Activated T-cell treated with anti-CD3 and anti-CD28 coated beads, Interleukin-2, amount 50 U/mL, for 24 hours (primary cell): ENCODE measurements around the gene TICRR.

Source experiments
- DNase-seq: peaks from one replicate; pipeline ENCODE4 v3.0.0-alpha.2; 2020
- H3K27ac Mint-ChIP-seq: 2 replicates; pipeline ENCODE4 v1.8.0; 2020; ENCODE audit warnings: mild to moderate bottlenecking, mixed read lengths
- H3K27me3 Mint-ChIP-seq: 2 replicates; pipeline ENCODE4 v1.8.0; 2020; ENCODE audit warnings: mixed read lengths
- H3K36me3 Mint-ChIP-seq: 2 replicates; pipeline ENCODE4 v1.8.0; 2020; ENCODE audit warnings: low read depth, mixed read lengths
- H3K4me1 Mint-ChIP-seq: 2 replicates; pipeline ENCODE4 v1.8.0; 2020; ENCODE audit warnings: low read depth, mixed read lengths
- H3K4me3 Mint-ChIP-seq: 2 replicates; pipeline ENCODE4 v1.8.0; 2020; ENCODE audit warnings: mild to moderate bottlenecking, moderate library complexity, mixed read lengths
- H3K9me3 Mint-ChIP-seq: 2 replicates; pipeline ENCODE4 v1.8.0; 2020; ENCODE audit warnings: mixed read lengths

Gene TICRR

GRCh38 chr15:89664441-89665350 is 89.4 kb downstream of the TICRR start:
- H3K4me3 Mint-ChIP-seq: peak overlapping the region; percentile 29
- no peak overlapping the region for H3K27ac Mint-ChIP-seq
- H3K9me3 Mint-ChIP-seq: no peaks in the 10 kb centered on the region
- H3K36me3 Mint-ChIP-seq: no peaks in the 10 kb centered on the region
- DNase-seq: no peak
- peaks cover 43% of the 10 kb centered on the region for H3K27me3 Mint-ChIP-seq
- H3K4me1 Mint-ChIP-seq: peaks cover 1% of the 10 kb centered on the region

- H3K27ac Mint-ChIP-seq: no peak overlapping the region
- peaks cover 1% of the 10 kb centered on the region for H3K4me1 Mint-ChIP-seq
- H3K9me3 Mint-ChIP-seq: no peaks in the 10 kb centered on the region
- DNase-seq: no peak
- no peak overlapping the region for H3K4me3 Mint-ChIP-seq
- H3K36me3 Mint-ChIP-seq: no peaks in the 10 kb centered on the region
- peaks cover 38% of the 10 kb centered on the region for H3K27me3 Mint-ChIP-seq
Observed at GRCh38 chr15:89665449-89666181, 90.3 kb downstream of the TICRR start.

GRCh38 chr15:89666184-89666857 is 91.1 kb downstream of the TICRR start:
- Mint-ChIP-seq H3K27me3 (peaks cover 32% of the 10 kb centered on the region), H3K9me3 (no peaks in the 10 kb centered on the region), H3K4me1 (peaks cover 1% of the 10 kb centered on the region), H3K4me3 (no peak overlapping the region), H3K27ac (no peak overlapping the region), H3K36me3 (no peaks in the 10 kb centered on the region)
- DNase-seq: no peak

- no peak overlapping the region for H3K27ac Mint-ChIP-seq
- H3K4me3 Mint-ChIP-seq: no peak overlapping the region
- peaks cover 29% of the 10 kb centered on the region for H3K27me3 Mint-ChIP-seq
- H3K36me3 Mint-ChIP-seq: no peaks in the 10 kb centered on the region
- no peaks in the 10 kb centered on the region for H3K9me3 Mint-ChIP-seq
- DNase-seq: no peak
- peaks cover 1% of the 10 kb centered on the region for H3K4me1 Mint-ChIP-seq
Observed at GRCh38 chr15:89666858-89667705, 91.8 kb downstream of the TICRR start.

GRCh38 chr15:89667706-89667960 is 92.4 kb downstream of the TICRR start:
- no peak for DNase-seq
- Mint-ChIP-seq H3K27ac (no peak overlapping the region), H3K36me3 (no peaks in the 10 kb centered on the region), H3K9me3 (no peaks in the 10 kb centered on the region), H3K4me1 (peaks cover 1% of the 10 kb centered on the region), H3K4me3 (no peak overlapping the region), H3K27me3 (peaks cover 24% of the 10 kb centered on the region)

- Mint-ChIP-seq H3K4me3 (no peak overlapping the region), H3K36me3 (no peaks in the 10 kb centered on the region), H3K4me1 (peaks cover 1% of the 10 kb centered on the region), H3K9me3 (no peaks in the 10 kb centered on the region), H3K27ac (no peak overlapping the region), H3K27me3 (peaks cover 21% of the 10 kb centered on the region)
- DNase-seq: no peak
Observed at GRCh38 chr15:89668171-89668570, 92.9 kb downstream of the TICRR start.

GRCh38 chr15:89669309-89669865 is 94.1 kb downstream of the TICRR start:
- H3K4me3 Mint-ChIP-seq: no peak overlapping the region
- no peak overlapping the region for H3K27ac Mint-ChIP-seq
- peaks cover 17% of the 10 kb centered on the region for H3K27me3 Mint-ChIP-seq
- DNase-seq: no peak
- no peaks in the 10 kb centered on the region for H3K9me3 Mint-ChIP-seq
- no peaks in the 10 kb centered on the region for H3K36me3 Mint-ChIP-seq
- peaks cover 1% of the 10 kb centered on the region for H3K4me1 Mint-ChIP-seq

- DNase-seq: no peak
- Mint-ChIP-seq H3K9me3 (no peaks in the 10 kb centered on the region), H3K27me3 (peaks cover 11% of the 10 kb centered on the region), H3K4me1 (peaks cover under 1% of the 10 kb centered on the region), H3K36me3 (no peaks in the 10 kb centered on the region), H3K4me3 (no peak overlapping the region), H3K27ac (no peak overlapping the region)
Observed at GRCh38 chr15:89669941-89670340, 94.7 kb downstream of the TICRR start.

GRCh38 chr15:89670971-89671560 is 95.8 kb downstream of the TICRR start:
- no peak overlapping the region for H3K27ac Mint-ChIP-seq
- no peaks in the 10 kb centered on the region for H3K4me1 Mint-ChIP-seq
- no peaks in the 10 kb centered on the region for H3K9me3 Mint-ChIP-seq
- H3K4me3 Mint-ChIP-seq: no peak overlapping the region
- no peak for DNase-seq
- H3K27me3 Mint-ChIP-seq: peaks cover 8% of the 10 kb centered on the region
- no peaks in the 10 kb centered on the region for H3K36me3 Mint-ChIP-seq

- DNase-seq: no peak
- no peaks in the 10 kb centered on the region for H3K36me3 Mint-ChIP-seq
- H3K9me3 Mint-ChIP-seq: no peaks in the 10 kb centered on the region
- no peak overlapping the region for H3K4me3 Mint-ChIP-seq
- peaks cover 2% of the 10 kb centered on the region for H3K27me3 Mint-ChIP-seq
- no peaks in the 10 kb centered on the region for H3K4me1 Mint-ChIP-seq
- no peak overlapping the region for H3K27ac Mint-ChIP-seq
Observed at GRCh38 chr15:89671687-89672086, 96.4 kb downstream of the TICRR start.

GRCh38 chr15:89672221-89673164 is 97.2 kb downstream of the TICRR start:
- no peaks in the 10 kb centered on the region for H3K9me3 Mint-ChIP-seq
- H3K4me3 Mint-ChIP-seq: no peak overlapping the region
- no peak for DNase-seq
- no peaks in the 10 kb centered on the region for H3K4me1 Mint-ChIP-seq
- no peaks in the 10 kb centered on the region for H3K27me3 Mint-ChIP-seq
- no peaks in the 10 kb centered on the region for H3K36me3 Mint-ChIP-seq
- no peak overlapping the region for H3K27ac Mint-ChIP-seq

GRCh38 chr15:89673165-89673512 is 97.9 kb downstream of the TICRR start:
- Mint-ChIP-seq H3K4me3 (no peak overlapping the region), H3K27ac (no peak overlapping the region), H3K9me3 (no peaks in the 10 kb centered on the region), H3K36me3 (no peaks in the 10 kb centered on the region), H3K4me1 (no peaks in the 10 kb centered on the region), H3K27me3 (no peaks in the 10 kb centered on the region)
- no peak for DNase-seq

- no peaks in the 10 kb centered on the region for H3K36me3 Mint-ChIP-seq
- no peaks in the 10 kb centered on the region for H3K9me3 Mint-ChIP-seq
Observed at GRCh38 chr15:89674526-89674925, 99.3 kb downstream of the TICRR start.

More at GRCh38 chr15:89674526-89674925, 99.3 kb downstream of the TICRR start:
- no peaks in the 10 kb centered on the region for H3K4me1 Mint-ChIP-seq
- DNase-seq: no peak
- H3K4me3 Mint-ChIP-seq: no peak overlapping the region
- H3K27ac Mint-ChIP-seq: no peak overlapping the region
- H3K27me3 Mint-ChIP-seq: no peaks in the 10 kb centered on the region
